HepG2 (cell line): Measurements from ENCODE around the gene CCDC142. TPM values are rescaled to one million over a fixed set of nuclear protein-coding genes. Genes with fewer than 3 reads are reported as not detected.

Source experiments
- KDM6A ChIP-seq: IDR thresholded peaks from 2 replicates; pipeline ENCODE4 v1.6.1; 2016; ENCODE audit warnings: low read depth
- RARA ChIP-seq: IDR thresholded peaks from 2 replicates; pipeline ENCODE4 v1.6.1; 2016; ENCODE audit warnings: missing genetic modification reagents, missing compliant biosample characterization
- SNAI1 ChIP-seq: sonication (generic); formaldehyde crosslinking; IDR thresholded peaks from 2 replicates; pipeline ENCODE4 v1.5.0; 2020; ENCODE audit warnings: mild to moderate bottlenecking, missing genetic modification reagents, borderline replicate concordance
- SRSF9 ChIP-seq: fragments of 200-400 bp; formaldehyde crosslinking; IDR thresholded peaks from 2 replicates; pipeline ENCODE4 v1.6.1; 2018; ENCODE audit warnings: borderline replicate concordance, mild to moderate bottlenecking, low read depth, low read length; ENCODE audit not compliant: insufficient read depth, poor library complexity, severe bottlenecking
- ZBTB20 ChIP-seq: sonication (generic); formaldehyde crosslinking; IDR thresholded peaks from 2 replicates; pipeline ENCODE4 v1.8.1; 2023; ENCODE audit warnings: missing genetic modification reagents, low read depth, mild to moderate bottlenecking, borderline replicate concordance
- ZNF547 ChIP-seq: sonication (generic); formaldehyde crosslinking; IDR thresholded peaks from 2 replicates; pipeline ENCODE4 v1.5.1; 2020; ENCODE audit warnings: mild to moderate bottlenecking, missing genetic modification reagents
- ZNF572 ChIP-seq: sonication (generic); formaldehyde crosslinking; IDR thresholded peaks from 2 replicates; pipeline ENCODE4 v1.5.1; 2020; ENCODE audit warnings: mild to moderate bottlenecking, missing genetic modification reagents
- ZNF782 ChIP-seq: sonication (generic); formaldehyde crosslinking; IDR thresholded peaks from 2 replicates; pipeline ENCODE4 v1.4.0; 2020; ENCODE audit warnings: missing genetic modification reagents, mild to moderate bottlenecking, borderline replicate concordance
- ZNF878 ChIP-seq: sonication (generic); formaldehyde crosslinking; IDR thresholded peaks from 2 replicates; pipeline ENCODE4 v1.8.1; 2023; ENCODE audit warnings: mild to moderate bottlenecking, missing genetic modification reagents, moderate library complexity
- polyA plus RNA-seq, 8 experiments: library from polyadenylated mRNA; depleted of rRNA in 3 of 8; stranded (reverse) in 7 of 8; unstranded in 1 of 8; fragments of >200 nt; fragmentation: Illumina TruSeq in 4 of 8; extraction: Trizol in 4 of 8; gene quantifications; 2 replicates each; pipeline versions ENCODE4 v1.2.1 to v1.2.3, GENCODE V29; 2011 to 2016; ENCODE audit warnings: low read depth in 4 of 8, missing spikeins in 1 of 8, mixed read lengths in 1 of 8; ENCODE audit not compliant: insufficient read depth in 1 of 8
- total RNA-seq, 5 experiments: library from RNA; depleted of rRNA; stranded (reverse); fragments of >200 nt; fragmentation: Illumina TruSeq; extraction: Trizol; gene quantifications; 2 replicates each; pipeline ENCODE4 v1.2.3, GENCODE V29; 2016; ENCODE audit warnings: low read depth in 1 of 5
- TF ChIP-seq, protein P1 (sequence below), 2 experiments: sonication (generic) in 1 of 2; formaldehyde crosslinking in 1 of 2; IDR thresholded peaks; 2 replicates each; pipeline versions ENCODE4 v1.6.1 to v1.9.0; 2014 to 2022; ENCODE audit warnings: antibody characterized with exemption in 1 of 2, borderline replicate concordance in 1 of 2, inconsistent platforms in 1 of 2, low read depth in 1 of 2, missing genetic modification reagents in 1 of 2
- TF ChIP-seq, protein P2 (sequence below): sonication (generic); formaldehyde crosslinking; IDR thresholded peaks from 2 replicates; pipeline ENCODE4 v1.8.0; 2022; ENCODE audit warnings: mild to moderate bottlenecking, missing genetic modification reagents
- TF ChIP-seq, protein P3 (sequence below): sonication (generic); formaldehyde crosslinking; IDR thresholded peaks from 2 replicates; pipeline ENCODE4 v1.9.0; 2021; ENCODE audit warnings: missing genetic modification reagents, mild to moderate bottlenecking, borderline replicate concordance
- TF ChIP-seq, protein P4 (sequence below): sonication (generic); formaldehyde crosslinking; IDR thresholded peaks from 2 replicates; pipeline ENCODE4 v1.4.0; 2020; ENCODE audit warnings: missing genetic modification reagents

The CCDC142 gene
- total and polyA plus RNA-seq, 2 of the 13 experiments (the other 11 are each of a cell fraction or from before 2014, with no cell fraction given): 14.7 to 30.4 TPM

DNA sequence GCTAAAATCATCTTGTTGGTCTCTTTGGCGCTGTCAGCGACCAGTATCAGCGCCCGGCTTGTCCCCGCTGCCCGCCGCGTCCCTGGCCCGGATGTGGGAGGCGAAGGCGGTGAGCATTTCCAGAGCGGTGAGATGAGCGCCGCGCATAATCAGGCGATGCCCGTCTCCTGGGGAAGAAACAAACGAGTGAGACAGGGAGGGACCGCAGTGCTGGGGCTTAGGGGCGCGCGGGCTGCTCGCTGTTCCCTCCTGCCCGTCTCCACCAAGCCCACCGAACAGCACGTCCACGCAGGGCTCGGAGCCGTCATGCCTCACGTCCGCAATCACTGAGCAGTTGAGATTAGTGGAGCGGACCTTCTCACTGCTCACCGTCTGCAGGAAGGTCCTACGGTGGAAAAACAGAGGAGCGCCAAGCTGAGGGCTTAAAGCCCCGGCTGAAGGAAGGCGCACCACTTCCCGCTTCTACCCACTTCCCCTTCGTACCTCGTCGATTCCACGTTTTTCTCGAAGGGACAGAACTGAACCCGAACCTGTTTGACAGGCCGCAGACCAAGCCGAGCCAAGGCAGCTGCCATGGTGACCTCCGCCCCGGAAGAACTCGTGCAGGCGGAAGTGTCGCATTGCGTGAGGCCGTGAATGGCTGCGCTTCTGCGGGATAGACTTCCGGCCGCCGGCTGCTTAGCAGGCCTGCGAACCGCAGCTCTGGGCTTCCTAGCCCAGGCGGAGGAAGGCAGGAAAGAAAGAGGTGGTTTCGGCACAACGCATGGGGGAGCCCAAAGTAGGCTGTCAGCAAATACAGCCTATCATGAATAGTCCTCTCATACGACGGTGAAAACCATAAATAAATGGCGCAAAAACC, 10.5 kb downstream of the CCDC142 start, which contains the start of gene MRPL53 (continued):
- TF ChIP-seq, protein P1, sequence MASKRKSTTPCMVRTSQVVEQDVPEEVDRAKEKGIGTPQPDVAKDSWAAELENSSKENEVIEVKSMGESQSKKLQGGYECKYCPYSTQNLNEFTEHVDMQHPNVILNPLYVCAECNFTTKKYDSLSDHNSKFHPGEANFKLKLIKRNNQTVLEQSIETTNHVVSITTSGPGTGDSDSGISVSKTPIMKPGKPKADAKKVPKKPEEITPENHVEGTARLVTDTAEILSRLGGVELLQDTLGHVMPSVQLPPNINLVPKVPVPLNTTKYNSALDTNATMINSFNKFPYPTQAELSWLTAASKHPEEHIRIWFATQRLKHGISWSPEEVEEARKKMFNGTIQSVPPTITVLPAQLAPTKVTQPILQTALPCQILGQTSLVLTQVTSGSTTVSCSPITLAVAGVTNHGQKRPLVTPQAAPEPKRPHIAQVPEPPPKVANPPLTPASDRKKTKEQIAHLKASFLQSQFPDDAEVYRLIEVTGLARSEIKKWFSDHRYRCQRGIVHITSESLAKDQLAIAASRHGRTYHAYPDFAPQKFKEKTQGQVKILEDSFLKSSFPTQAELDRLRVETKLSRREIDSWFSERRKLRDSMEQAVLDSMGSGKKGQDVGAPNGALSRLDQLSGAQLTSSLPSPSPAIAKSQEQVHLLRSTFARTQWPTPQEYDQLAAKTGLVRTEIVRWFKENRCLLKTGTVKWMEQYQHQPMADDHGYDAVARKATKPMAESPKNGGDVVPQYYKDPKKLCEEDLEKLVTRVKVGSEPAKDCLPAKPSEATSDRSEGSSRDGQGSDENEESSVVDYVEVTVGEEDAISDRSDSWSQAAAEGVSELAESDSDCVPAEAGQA (IDR thresholded peaks at IDR 0.05; ENCODE audit: low read depth): peak; percentile 93
- TF ChIP-seq, protein P1 (CRISPR knock-in tag; IDR thresholded peaks at IDR 0.05; ENCODE audit: borderline replicate concordance): no peak
- TF ChIP-seq, protein P2, sequence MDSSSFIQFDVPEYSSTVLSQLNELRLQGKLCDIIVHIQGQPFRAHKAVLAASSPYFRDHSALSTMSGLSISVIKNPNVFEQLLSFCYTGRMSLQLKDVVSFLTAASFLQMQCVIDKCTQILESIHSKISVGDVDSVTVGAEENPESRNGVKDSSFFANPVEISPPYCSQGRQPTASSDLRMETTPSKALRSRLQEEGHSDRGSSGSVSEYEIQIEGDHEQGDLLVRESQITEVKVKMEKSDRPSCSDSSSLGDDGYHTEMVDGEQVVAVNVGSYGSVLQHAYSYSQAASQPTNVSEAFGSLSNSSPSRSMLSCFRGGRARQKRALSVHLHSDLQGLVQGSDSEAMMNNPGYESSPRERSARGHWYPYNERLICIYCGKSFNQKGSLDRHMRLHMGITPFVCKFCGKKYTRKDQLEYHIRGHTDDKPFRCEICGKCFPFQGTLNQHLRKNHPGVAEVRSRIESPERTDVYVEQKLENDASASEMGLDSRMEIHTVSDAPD: peak; percentile 88; the same call in 1 of the 2 replicates
- TF ChIP-seq ZNF547 (peak; percentile 97), RARA (peak; percentile 47), KDM6A (no peak), SNAI1 (CRISPR knock-in tag) (peak; percentile 22; the same call in 1 of the 2 replicates), ZBTB20 (peak; percentile 79; the same call in 1 of the 2 replicates), SRSF9 (no peak), ZNF782 (CRISPR knock-in tag) (no peak; the same call in 1 of the 2 replicates), ZNF572 (CRISPR knock-in tag) (peak; percentile 99), ZNF878 (CRISPR knock-in tag) (peak; percentile 70; the same call in 1 of the 2 replicates)
- TF ChIP-seq, protein P3, sequence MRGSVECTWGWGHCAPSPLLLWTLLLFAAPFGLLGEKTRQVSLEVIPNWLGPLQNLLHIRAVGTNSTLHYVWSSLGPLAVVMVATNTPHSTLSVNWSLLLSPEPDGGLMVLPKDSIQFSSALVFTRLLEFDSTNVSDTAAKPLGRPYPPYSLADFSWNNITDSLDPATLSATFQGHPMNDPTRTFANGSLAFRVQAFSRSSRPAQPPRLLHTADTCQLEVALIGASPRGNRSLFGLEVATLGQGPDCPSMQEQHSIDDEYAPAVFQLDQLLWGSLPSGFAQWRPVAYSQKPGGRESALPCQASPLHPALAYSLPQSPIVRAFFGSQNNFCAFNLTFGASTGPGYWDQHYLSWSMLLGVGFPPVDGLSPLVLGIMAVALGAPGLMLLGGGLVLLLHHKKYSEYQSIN (CRISPR knock-in tag): no peak; the same call in 1 of the 2 replicates
- TF ChIP-seq, protein P4, sequence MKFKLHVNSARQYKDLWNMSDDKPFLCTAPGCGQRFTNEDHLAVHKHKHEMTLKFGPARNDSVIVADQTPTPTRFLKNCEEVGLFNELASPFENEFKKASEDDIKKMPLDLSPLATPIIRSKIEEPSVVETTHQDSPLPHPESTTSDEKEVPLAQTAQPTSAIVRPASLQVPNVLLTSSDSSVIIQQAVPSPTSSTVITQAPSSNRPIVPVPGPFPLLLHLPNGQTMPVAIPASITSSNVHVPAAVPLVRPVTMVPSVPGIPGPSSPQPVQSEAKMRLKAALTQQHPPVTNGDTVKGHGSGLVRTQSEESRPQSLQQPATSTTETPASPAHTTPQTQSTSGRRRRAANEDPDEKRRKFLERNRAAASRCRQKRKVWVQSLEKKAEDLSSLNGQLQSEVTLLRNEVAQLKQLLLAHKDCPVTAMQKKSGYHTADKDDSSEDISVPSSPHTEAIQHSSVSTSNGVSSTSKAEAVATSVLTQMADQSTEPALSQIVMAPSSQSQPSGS: no peak; the same call in none of the 2 replicates
